Measurements from ENCODE around the gene PTPN5.
A peak's percentile ranks its signal among the peaks of the same experiment; 100 is the strongest.

The PTPN5 gene

GRCh38 chr11:18773104-18773503, 18.5 kb downstream of the PTPN5 start:
- no peak for DNase-seq (ENCODE audit: low spot score)

DNA sequence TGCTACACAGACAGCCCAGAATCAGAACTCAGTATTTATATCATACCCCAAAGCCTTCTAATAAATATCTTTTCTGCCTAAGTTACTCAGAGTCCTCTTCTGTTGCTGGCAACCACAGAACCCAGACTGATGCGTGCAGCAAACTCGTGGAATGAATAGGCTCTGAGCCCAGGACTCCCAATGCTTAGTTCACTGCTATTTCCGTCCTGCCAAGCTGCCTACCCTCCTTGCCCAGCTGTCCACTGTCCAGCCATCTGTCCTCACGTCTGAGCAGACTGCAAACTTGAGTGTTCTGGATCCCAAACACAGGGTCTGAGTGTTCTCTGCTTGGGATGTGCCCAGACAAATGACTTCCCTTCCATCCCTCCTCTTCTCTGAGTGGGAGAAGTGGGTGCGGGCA, 19.4 kb downstream of the PTPN5 start:
- DNase-seq (ENCODE audit: low spot score) = no peak

GRCh38 chr11:18771266-18772035, 20.1 kb downstream of the PTPN5 start:
- DNase-seq (ENCODE audit: low spot score) = no peak

GRCh38 chr11:18770479-18771125, 21.0 kb downstream of the PTPN5 start:
- DNase-seq (ENCODE audit: low spot score) = no peak

DNA sequence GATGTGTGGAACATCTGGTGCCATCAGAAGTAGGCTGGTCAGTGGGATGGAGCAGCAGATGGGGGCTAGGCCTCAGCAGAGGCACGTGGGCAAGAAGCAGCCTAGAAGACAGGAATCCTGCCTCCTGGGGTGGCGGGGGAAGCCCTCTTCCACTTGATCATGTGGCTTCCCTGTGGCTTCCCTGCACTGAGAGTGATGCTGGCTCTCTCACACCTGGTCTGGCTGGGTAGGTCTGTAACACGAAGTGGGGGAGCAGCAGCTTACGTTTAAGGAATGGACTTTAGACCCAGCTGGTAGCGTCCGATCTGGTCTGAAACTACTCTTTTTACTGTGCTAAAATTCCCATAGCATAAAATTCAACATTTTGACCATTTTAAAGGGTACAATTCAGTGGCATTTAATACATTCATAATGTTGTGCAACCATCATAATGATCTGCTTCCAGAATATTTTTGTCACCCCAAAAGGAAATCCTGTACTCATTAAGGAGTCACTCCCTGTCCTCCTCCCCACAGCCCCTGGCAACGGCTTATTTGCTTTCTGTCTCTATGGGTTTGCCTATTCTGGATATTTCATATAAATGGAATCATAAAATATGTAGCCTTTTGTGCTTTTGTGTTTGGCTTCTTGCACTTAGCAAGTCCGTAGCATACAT, 21.7 kb downstream of the PTPN5 start:
- no peak for DNase-seq (ENCODE audit: low spot score)

DNA sequence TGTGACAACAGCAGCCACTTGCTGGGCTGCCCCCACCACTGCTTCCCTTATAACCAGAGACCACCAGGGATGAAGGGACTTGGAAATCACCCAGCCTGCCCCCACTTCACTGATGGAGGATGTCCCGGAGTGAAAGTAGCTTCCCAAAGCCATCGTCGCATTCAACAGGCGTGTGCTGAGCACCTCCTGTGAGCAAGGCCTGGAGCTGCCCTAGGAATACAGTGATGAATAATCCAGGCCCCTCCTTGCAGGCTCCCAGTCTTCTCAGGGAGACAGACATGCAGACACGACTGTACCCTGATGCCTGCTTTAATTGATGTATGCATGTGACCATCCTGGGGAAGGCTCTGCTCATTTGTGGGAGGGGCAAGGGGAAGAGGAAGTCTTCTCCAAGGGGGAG, 22.6 kb downstream of the PTPN5 start:
- no peak for DNase-seq (ENCODE audit: low spot score)

- DNase-seq (ENCODE audit: low spot score) = no peak
Measured at GRCh38 chr11:18768472-18768901, 23.1 kb downstream of the PTPN5 start.

DNA sequence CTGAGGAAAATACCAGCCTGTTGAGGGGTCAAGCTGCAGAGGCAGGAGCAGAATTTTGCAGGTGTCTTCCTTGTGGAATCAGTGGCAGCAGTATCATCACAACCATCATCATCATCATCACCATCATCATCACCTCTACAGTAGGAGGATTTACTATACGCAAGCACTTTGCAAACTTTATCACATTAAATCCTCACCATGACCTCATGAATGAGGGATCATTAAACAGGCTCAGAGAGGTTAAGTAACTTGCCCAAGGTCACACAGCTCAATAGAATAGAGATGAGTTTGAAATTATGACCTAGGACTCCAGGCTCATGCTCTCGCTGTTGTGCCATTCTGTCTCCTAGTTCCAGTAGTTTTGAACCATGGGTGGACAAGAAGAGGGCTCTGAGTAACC, 25.6 kb downstream of the PTPN5 start:
- no peak for DNase-seq (ENCODE audit: low spot score)

DNA sequence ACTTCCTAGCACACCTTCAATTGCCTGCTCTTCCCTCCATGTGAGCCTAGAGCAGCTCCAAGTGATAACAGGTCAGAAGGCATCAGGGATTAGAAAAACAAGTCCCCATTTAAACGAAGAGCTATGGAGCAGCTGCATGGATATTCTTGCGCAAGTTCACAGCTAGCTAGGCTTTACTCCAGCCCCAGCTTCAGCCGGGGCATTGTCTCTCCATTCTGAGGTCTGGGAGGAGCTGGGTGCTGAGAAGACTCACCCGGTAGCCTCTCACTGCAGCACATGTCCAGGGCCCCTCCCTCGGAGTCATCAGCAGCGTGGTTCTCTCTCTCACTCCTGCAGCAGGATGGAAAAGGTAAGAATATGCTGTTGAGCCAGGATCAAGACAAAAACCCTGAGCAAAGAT, 26.0 kb downstream of the PTPN5 start:
- DNase-seq (ENCODE audit: low spot score) = no peak

DNA sequence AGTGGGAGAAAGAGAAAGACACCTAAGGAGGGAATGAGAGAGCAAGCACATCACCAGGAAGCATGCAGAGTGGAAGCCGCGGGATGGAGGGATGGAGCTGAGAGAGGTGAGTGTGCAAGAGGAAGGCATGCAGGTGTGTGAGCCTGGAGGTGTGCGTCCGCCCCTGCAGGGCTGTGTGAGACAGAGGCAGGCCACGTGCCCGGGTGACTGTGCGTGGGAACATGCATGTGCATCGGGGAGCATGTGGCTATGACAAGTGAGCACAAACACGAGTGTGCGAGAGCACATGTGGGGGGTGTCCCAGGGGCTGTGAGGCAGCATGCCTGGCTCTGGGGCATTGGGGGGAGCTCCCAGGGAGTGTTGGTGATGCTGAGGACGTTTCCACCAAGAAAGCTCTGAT, 29.9 kb downstream of the PTPN5 start:
- DNase-seq (ENCODE audit: low spot score) = no peak

- no peak for DNase-seq (ENCODE audit: low spot score)
Measured at GRCh38 chr11:18761144-18761543, 30.5 kb downstream of the PTPN5 start.

- DNase-seq (ENCODE audit: low spot score) = no peak
Measured at GRCh38 chr11:18757811-18758210, 33.8 kb downstream of the PTPN5 start.

GRCh38 chr11:18756889-18757288, 34.7 kb downstream of the PTPN5 start:
- DNase-seq (ENCODE audit: low spot score) = no peak

DNA sequence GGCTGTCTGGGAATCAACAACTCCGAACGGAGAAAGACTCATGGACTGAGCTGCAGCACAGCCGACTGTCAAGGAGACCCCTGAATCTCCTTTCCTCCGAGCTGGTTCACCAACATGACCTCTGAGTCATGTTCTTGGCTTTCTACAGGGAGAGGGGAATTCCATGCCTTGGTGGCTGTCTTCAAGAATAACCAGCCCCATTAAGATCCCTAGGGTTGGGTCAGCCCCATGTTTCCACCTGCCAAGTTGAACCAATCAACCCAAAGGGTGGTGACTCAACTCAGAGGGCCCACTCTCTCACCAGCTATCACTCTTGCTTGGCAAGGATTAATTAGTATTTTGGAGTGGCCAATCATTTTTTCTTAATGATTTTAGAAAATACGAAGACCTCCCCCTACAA, 37.3 kb downstream of the PTPN5 start:
- DNase-seq (ENCODE audit: low spot score) = no peak

DNA sequence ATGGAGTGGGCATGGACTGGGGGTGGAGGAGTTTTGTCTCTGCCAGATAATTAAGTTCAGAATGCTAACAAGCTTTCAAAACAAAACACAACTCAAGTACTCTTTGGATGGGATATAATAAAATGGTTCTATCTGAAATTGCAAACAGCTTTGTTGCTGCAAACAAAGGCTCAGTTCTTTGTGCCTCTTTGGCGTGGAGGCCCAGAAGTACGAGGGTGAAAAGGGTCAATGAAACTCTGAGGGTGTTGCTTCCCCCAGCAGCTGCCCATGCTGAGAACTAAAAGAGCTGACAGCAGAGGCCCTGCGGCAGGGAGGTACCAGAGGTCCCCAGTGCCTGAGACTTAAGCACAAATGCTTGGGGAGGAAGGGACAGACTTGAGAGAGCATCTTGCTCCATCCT, 39.1 kb downstream of the PTPN5 start:
- no peak for DNase-seq (ENCODE audit: low spot score)

GRCh38 chr11:18750944-18751343, 40.7 kb downstream of the PTPN5 start:
- no peak for DNase-seq (ENCODE audit: low spot score)

- peak; percentile 76 for DNase-seq (ENCODE audit: low spot score)
Measured at GRCh38 chr11:18749681-18750319, 41.8 kb downstream of the PTPN5 start.

- DNase-seq (ENCODE audit: low spot score) = no peak
Measured at GRCh38 chr11:18748766-18749365, 42.7 kb downstream of the PTPN5 start.

GRCh38 chr11:18745251-18745650, 46.3 kb downstream of the PTPN5 start:
- no peak for DNase-seq (ENCODE audit: low spot score)

DNA sequence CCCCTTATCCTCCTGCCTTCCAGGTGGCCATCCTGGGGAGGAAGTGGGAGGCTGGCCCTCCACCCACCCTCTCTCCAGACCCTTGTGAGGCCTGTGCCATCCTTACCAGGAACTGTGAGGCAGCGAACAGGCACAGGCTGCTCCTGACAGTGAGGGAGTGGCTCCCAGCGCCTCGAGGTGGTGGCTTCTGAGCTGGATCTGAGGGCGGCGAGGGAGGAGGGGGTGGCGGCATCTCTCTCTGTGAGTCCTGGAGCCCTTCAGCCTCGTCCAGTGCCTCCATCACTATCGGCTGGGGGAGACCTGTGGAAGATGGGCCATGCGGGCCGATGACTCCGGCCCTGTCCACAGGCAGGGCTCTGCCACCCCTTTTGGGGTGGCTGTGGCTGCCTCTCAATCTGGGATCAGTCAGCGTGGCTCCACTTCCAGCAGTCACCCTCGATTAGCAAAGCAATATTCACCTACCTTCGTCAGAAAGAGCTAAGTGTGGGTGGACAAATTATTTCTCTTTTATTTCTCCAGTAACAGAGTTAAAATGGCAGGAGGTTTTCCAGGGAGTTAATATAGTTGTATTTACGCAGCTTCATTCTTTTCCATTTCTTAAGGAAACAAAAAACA, 47.6 kb downstream of the PTPN5 start:
- no peak for DNase-seq (ENCODE audit: low spot score)

- no peak for DNase-seq (ENCODE audit: low spot score)
Measured at GRCh38 chr11:18743365-18743764, 48.2 kb downstream of the PTPN5 start.

- no peak for DNase-seq (ENCODE audit: low spot score)
Measured at GRCh38 chr11:18741783-18742182, 49.8 kb downstream of the PTPN5 start.
